Endothelial cell of umbilical vein (primary cell): ENCODE measurements around the gene SPSB3. TPM values are rescaled to one million over a fixed set of nuclear protein-coding genes. Genes with fewer than 3 reads are reported as not detected.

ENCODE experiments used
- BruUV-seq: library from RNA; stranded (reverse); fragments of 400-500 nt; replicated peaks from 2 replicates; lab custom pipeline; 2021; lab: Mats Ljungman, UMichigan
- CTCF ChIA-PET: fragments of 300-600, 350-600 bp; sonication (Branson Sonifier 250); formaldehyde crosslinking; loops from one replicate; lab custom pipeline; 2021; ENCODE audit warnings: antibody characterized with exemption, inconsistent platforms; lab: Charles Lee
- POLR2A ChIA-PET: fragments of 300-600, 350-600 bp; sonication (Branson Sonifier 250); formaldehyde crosslinking; loops from one replicate; lab custom pipeline; 2021; ENCODE audit warnings: antibody characterized with exemption, inconsistent platforms; lab: Charles Lee
- DNase-seq: peaks from one replicate; pipeline ENCODE4 v3.0.0-alpha.2; 2011; ENCODE audit warnings: low read depth, low spot score
- FAIRE-seq: peaks from 2 replicates; lab custom pipeline; 2011; peaks lifted over from hg19 to GRCh38; lab: Jason Lieb, UNC
- H2AFZ ChIP-seq: 2 replicates; pipeline ENCODE4 v1.6.0; 2012; ENCODE audit warnings: low read depth, low read length, control low read depth, inconsistent platforms
- H3K27ac ChIP-seq: 2 replicates; pipeline ENCODE4 v1.5.1; 2011; ENCODE audit warnings: low read depth, mild to moderate bottlenecking, control low read depth, low read length, moderate library complexity; ENCODE audit not compliant: insufficient read depth
- H3K27me3 ChIP-seq, 2 experiments: 2 replicates each; pipeline versions ENCODE4 v1.6.0 to v1.6.1; 2011; ENCODE audit warnings: low read length in 2 of 2, mixed read lengths in 1 of 2; ENCODE audit not compliant: control insufficient read depth in 2 of 2, insufficient read depth in 2 of 2
- H3K36me3 ChIP-seq, 2 experiments: 2 replicates in 1 of 2; 3 replicates in 1 of 2; pipeline ENCODE4 v1.5.1; 2011; ENCODE audit warnings: low read length in 2 of 2, mild to moderate bottlenecking in 1 of 2, moderate library complexity in 1 of 2; ENCODE audit not compliant: control insufficient read depth in 2 of 2, insufficient read depth in 2 of 2; ENCODE audit errors: extremely low read depth in 1 of 2
- H3K4me1 ChIP-seq: 3 replicates; pipeline ENCODE4 v1.5.1; 2011; ENCODE audit warnings: mild to moderate bottlenecking, low read length; ENCODE audit not compliant: control insufficient read depth, insufficient read depth; ENCODE audit errors: extremely low read depth
- H3K4me2 ChIP-seq: 2 replicates; pipeline ENCODE4 v1.6.1; 2011; ENCODE audit warnings: low read length, control low read depth, mixed read lengths; ENCODE audit not compliant: insufficient read depth
- H3K4me3 ChIP-seq, 3 experiments: fragments of 200-600 bp in 1 of 3; sonication (generic), shearing (Covaris generic) in 1 of 3; replicated peaks in 1 of 3; 2 replicates each; pipeline ENCODE4 v1.5.1; 2011 to 2016; ENCODE audit warnings: control low read depth in 3 of 3, low read length in 3 of 3, mild to moderate bottlenecking in 2 of 3, inconsistent platforms in 1 of 3, low read depth in 1 of 3, moderate library complexity in 1 of 3; ENCODE audit not compliant: insufficient read depth in 1 of 3
- H3K79me2 ChIP-seq: 2 replicates; pipeline ENCODE4 v1.6.0; 2012; ENCODE audit warnings: low read length, inconsistent platforms; ENCODE audit not compliant: control insufficient read depth, insufficient read depth
- H3K9ac ChIP-seq: replicated peaks from 2 replicates; pipeline ENCODE3; 2011; ENCODE audit warnings: low read length, control low read depth; ENCODE audit not compliant: insufficient read depth; ENCODE audit errors: extremely low read depth
- H3K9me1 ChIP-seq: replicated peaks from 3 replicates; pipeline ENCODE4 v1.6.0; 2011; ENCODE audit warnings: mild to moderate bottlenecking, low read length; ENCODE audit not compliant: control insufficient read depth, insufficient read depth; ENCODE audit errors: extremely low read depth
- H3K9me3 ChIP-seq: replicated peaks from 2 replicates; pipeline ENCODE4 v1.5.1; 2012; ENCODE audit warnings: low read length, inconsistent platforms; ENCODE audit not compliant: control insufficient read depth, insufficient read depth
- H4K20me1 ChIP-seq: replicated peaks from 2 replicates; pipeline ENCODE3; 2011; ENCODE audit warnings: mild to moderate bottlenecking, low read length; ENCODE audit not compliant: control insufficient read depth, insufficient read depth; ENCODE audit errors: extremely low read depth
- EZH2 ChIP-seq: IDR thresholded peaks from 2 replicates; pipeline ENCODE4 v1.6.1; 2012; ENCODE audit warnings: borderline replicate concordance, low read depth, mild to moderate bottlenecking, moderate library complexity, low read length, inconsistent platforms; ENCODE audit not compliant: severe bottlenecking
- FOS ChIP-seq: IDR thresholded peaks from 2 replicates; pipeline ENCODE4 v1.6.1; 2011; ENCODE audit warnings: mild to moderate bottlenecking, low read length, moderate library complexity, borderline replicate concordance; ENCODE audit not compliant: insufficient read depth
- GATA2 ChIP-seq: IDR thresholded peaks from 2 replicates; pipeline ENCODE4 v1.7.0; 2011; ENCODE audit warnings: low read depth, mild to moderate bottlenecking, moderate library complexity, mixed read lengths, low read length; ENCODE audit not compliant: insufficient read length, insufficient read depth
- JUN ChIP-seq: IDR thresholded peaks from 2 replicates; pipeline ENCODE4 v1.6.1; 2011; ENCODE audit warnings: borderline replicate concordance, low read depth; ENCODE audit not compliant: insufficient read length, insufficient read depth
- MYC ChIP-seq: IDR thresholded peaks from one replicate; pipeline ENCODE4 v1.6.1; 2011; ENCODE audit warnings: mild to moderate bottlenecking, low read depth, low read length
- POLR2A ChIP-seq: IDR thresholded peaks from 2 replicates; pipeline ENCODE4 v1.6.1; 2012; ENCODE audit warnings: low read depth, mild to moderate bottlenecking, control low read depth, low read length
- POLR2AphosphoS5 ChIP-seq: IDR thresholded peaks from 2 replicates; pipeline ENCODE4 v1.6.1; 2012; ENCODE audit warnings: low read depth, mild to moderate bottlenecking, control low read depth, low read length, moderate library complexity; ENCODE audit not compliant: insufficient read depth
- dilution Hi-C: fragments of 300-500 bp; cut with MboI; formaldehyde crosslinking; loops from one replicate; pipeline ENCODE4 v1.15.0; 2019; ENCODE audit warnings: low sequenced_read_pairs; ENCODE audit not compliant: extremely low pct_ligation_motif_present
- intact Hi-C: fragments of 100-400 bp; cut with micrococcal nuclease; formaldehyde crosslinking; loops from one replicate; pipeline ENCODE4 v1.10.0; 2022
- polyA plus RNA-seq, 4 experiments: library from polyadenylated mRNA; depleted of rRNA in 3 of 4; stranded (reverse) in 3 of 4; unstranded in 1 of 4; fragments of >200 nt; gene quantifications; 2 replicates each; pipeline versions ENCODE4 v1.2.1 to v1.2.3, GENCODE V29; 2011 to 2012; ENCODE audit warnings: missing spikeins in 1 of 4
- total RNA-seq: library from RNA; stranded (reverse); gene quantifications from 2 replicates; pipeline ENCODE4 v1.2.3, GENCODE V29; 2021
- TF ChIP-seq, protein P1 (sequence below): IDR thresholded peaks from 2 replicates; pipeline ENCODE4 v1.6.1; 2011; ENCODE audit not compliant: insufficient read depth, insufficient read length
- TF ChIP-seq, protein P2 (sequence below), 2 donors: IDR thresholded peaks; 1 replicate in 1 of 2; 2 replicates in 1 of 2; pipeline ENCODE4 v1.5.1; 2011; ENCODE audit warnings: low read length in 2 of 2, mild to moderate bottlenecking in 2 of 2, moderate library complexity in 2 of 2, control low read depth in 1 of 2, inconsistent platforms in 1 of 2, low read depth in 1 of 2; ENCODE audit not compliant: insufficient read depth in 1 of 2; ENCODE audit errors: extremely low read depth in 1 of 2

The SPSB3 gene
- total and polyA plus RNA-seq, 2 donors (not counting 3 experiments of a cell fraction or from before 2014, with no cell fraction given): 39.0 to 86.2 TPM

DNA sequence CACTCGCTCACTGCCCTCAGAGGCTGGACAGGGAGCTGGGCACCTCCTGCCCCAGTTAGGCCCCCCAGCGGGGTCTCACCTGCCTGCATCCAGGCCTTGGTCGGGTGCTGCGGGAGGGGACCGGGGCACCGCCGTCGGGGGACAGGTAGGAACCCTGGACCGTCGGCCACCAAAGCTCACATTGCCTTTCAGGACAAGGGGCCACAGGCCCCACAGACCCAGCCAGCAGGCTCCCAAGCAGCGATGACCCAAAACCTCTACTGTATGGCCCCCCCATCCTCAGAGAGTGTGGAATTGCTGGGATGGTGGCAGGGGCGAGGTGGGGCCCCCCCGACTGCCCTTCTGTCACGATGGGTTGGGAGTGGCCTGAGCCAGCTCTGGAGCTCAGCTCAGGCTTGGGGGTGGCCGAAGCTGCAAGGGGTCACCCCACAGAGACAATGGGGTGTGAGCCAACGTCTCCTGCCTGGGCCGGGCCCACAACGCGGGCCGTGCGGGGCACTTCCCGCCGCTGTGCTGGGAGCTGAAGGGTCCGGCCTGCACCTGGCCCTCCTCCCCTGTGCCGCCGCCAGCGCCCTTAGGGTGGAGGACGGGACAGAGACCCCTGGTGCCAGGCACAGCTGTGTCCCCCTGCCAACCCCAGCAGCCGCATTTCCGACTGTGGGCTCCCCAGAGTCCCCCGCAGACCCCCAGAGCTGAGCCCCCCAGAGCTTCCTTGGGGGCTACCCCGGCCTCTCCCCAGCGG, 10.6 kb upstream of the SPSB3 start:
- no peaks in the 10 kb centered on the region for H3K27me3 ChIP-seq
- ChIA-PET POLR2A (no interaction called here), CTCF (no interaction called here)
- H3K27ac ChIP-seq: no peak overlapping the region
- no peaks in the 10 kb centered on the region for H4K20me1 ChIP-seq
- no peak overlapping the region for H2AFZ ChIP-seq
- intact Hi-C loops: no loop called here
- H3K9me3 ChIP-seq: no peaks in the 10 kb centered on the region
- H3K36me3 ChIP-seq: peaks cover 0 to 8% of the 10 kb centered on the region in 2 experiments
- TF ChIP-seq, protein P1, sequence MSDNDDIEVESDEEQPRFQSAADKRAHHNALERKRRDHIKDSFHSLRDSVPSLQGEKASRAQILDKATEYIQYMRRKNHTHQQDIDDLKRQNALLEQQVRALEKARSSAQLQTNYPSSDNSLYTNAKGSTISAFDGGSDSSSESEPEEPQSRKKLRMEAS: no peak
- no peak for DNase-seq
- no peak overlapping the region for H3K4me3 ChIP-seq
- H3K9ac ChIP-seq: no peak overlapping the region
- no peak overlapping the region for H3K4me2 ChIP-seq
- FAIRE-seq: no peak
- H3K9me1 ChIP-seq: no peaks in the 10 kb centered on the region
- no TSS peak for BruUV-seq
- no peaks in the 10 kb centered on the region for H3K4me1 ChIP-seq
- H3K79me2 ChIP-seq: no peaks in the 10 kb centered on the region
- dilution Hi-C loops: no loop called here

DNA sequence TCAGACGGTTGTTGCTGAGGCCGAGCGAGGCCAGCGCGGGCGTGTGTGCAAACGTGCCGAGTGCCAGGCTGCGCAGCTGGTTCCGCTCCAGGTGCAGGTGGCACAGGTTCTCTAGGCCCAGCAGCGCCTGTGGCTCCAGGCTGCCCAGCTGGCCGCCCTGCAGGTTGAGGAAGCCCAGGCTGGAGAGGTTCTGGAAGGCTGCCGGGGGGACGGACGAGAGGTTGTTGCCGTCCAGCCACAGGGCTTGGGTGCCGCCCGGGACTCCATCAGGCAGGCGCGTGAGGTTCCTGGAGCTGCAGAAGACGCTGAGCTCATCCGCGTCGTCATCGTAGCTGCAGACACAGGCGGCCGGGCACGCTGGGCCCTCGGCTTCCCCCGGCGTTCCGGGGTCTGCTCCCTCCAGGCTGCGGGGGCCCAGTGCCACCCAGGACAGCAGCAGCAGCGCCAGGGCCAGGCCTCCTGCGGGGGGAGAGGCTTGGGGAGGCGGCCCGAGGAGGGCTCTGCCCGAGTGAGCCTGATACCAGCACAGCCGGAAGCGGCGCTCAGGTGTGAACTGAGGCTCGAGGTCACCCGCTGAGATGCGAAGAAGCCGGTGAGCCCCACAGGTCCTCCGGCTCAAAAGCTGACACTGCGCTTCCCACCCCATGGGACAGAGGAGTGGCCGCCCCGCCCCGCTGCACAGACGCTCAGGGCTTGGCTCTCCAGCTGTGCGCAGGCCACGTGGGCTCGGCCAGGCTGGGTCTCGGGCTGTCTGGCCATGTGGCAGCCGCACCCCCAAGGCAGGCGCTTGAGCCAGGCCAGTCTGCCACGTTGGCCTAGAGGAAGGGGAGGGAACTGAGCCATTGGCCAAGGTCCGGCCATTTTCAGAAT, 9.8 kb upstream of the SPSB3 start:
- CTCF ChIA-PET: interaction anchor here (1.0 kb wide), 1 partner anchor 32 kb away, joined by 3 read pairs; no protein-coding TSS in a partner anchor
- no peaks in the 10 kb centered on the region for H3K9me3 ChIP-seq
- BruUV-seq: no TSS peak
- FAIRE-seq (no peak), DNase-seq (no peak)
- intact Hi-C loops (no loop called here), dilution Hi-C loops (no loop called here)
- no peak overlapping the region for H3K4me2 ChIP-seq
- H3K79me2 ChIP-seq: no peaks in the 10 kb centered on the region
- H3K4me3 ChIP-seq: no peak overlapping the region
- H3K9ac ChIP-seq: no peak overlapping the region
- no peak overlapping the region for H2AFZ ChIP-seq
- H3K4me1 ChIP-seq: no peaks in the 10 kb centered on the region
- no peaks in the 10 kb centered on the region for H3K9me1 ChIP-seq
- no peaks in the 10 kb centered on the region for H4K20me1 ChIP-seq
- H3K27ac ChIP-seq: no peak overlapping the region
- peaks cover 0 to 14% of the 10 kb centered on the region in 2 experiments for H3K36me3 ChIP-seq
- no peak for TF ChIP-seq POLR2AphosphoS5
- TF ChIP-seq FOS: no peak
- TF ChIP-seq, protein P1: no peak
- TF ChIP-seq EZH2: no peak
- TF ChIP-seq, protein P2, sequence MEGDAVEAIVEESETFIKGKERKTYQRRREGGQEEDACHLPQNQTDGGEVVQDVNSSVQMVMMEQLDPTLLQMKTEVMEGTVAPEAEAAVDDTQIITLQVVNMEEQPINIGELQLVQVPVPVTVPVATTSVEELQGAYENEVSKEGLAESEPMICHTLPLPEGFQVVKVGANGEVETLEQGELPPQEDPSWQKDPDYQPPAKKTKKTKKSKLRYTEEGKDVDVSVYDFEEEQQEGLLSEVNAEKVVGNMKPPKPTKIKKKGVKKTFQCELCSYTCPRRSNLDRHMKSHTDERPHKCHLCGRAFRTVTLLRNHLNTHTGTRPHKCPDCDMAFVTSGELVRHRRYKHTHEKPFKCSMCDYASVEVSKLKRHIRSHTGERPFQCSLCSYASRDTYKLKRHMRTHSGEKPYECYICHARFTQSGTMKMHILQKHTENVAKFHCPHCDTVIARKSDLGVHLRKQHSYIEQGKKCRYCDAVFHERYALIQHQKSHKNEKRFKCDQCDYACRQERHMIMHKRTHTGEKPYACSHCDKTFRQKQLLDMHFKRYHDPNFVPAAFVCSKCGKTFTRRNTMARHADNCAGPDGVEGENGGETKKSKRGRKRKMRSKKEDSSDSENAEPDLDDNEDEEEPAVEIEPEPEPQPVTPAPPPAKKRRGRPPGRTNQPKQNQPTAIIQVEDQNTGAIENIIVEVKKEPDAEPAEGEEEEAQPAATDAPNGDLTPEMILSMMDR (IDR thresholded peaks at IDR 0.05; ENCODE audit: extremely low read depth in 1 of 2, insufficient read depth in 1 of 2, low read depth in 1 of 2, low read length in 2 of 2): no peak
- no peak for TF ChIP-seq MYC
- no peak for TF ChIP-seq POLR2A
- no peak for TF ChIP-seq GATA2
- TF ChIP-seq JUN: no peak
- POLR2A ChIA-PET: no interaction called here
- H3K27me3 ChIP-seq: no peaks in the 10 kb centered on the region
